Keratinocyte (primary cell): Measurements from ENCODE around the gene RRBP1. TPM values are rescaled to one million over a fixed set of nuclear protein-coding genes. Genes with fewer than 3 reads are reported as not detected.

Experiments
- DNase-seq: peaks from one replicate; pipeline ENCODE4 v3.0.0-alpha.2; 2011; ENCODE audit warnings: low read depth, missing footprints, low spot score
- FAIRE-seq: peaks from 2 replicates; lab custom pipeline; 2011; peaks lifted over from hg19 to GRCh38; lab: Jason Lieb, UNC
- H2AFZ ChIP-seq: 2 replicates; pipeline ENCODE4 v1.6.0; 2012; ENCODE audit warnings: low read length, control low read depth, inconsistent platforms; ENCODE audit not compliant: control insufficient read depth
- H3K27ac ChIP-seq: 2 replicates; pipeline ENCODE4 v1.5.1; 2011; ENCODE audit warnings: low read length; ENCODE audit not compliant: control insufficient read depth, insufficient read depth
- H3K27me3 ChIP-seq: 3 replicates; pipeline ENCODE4 v1.6.0; 2011; ENCODE audit warnings: low read length; ENCODE audit not compliant: control insufficient read depth, insufficient read depth; ENCODE audit errors: extremely low read depth
- H3K36me3 ChIP-seq, 2 experiments: 2 replicates in 1 of 2; 3 replicates in 1 of 2; pipeline ENCODE4 v1.5.1; 2011; ENCODE audit warnings: low read length in 2 of 2, mild to moderate bottlenecking in 1 of 2; ENCODE audit not compliant: control insufficient read depth in 2 of 2, insufficient read depth in 2 of 2; ENCODE audit errors: extremely low read depth in 1 of 2
- H3K4me1 ChIP-seq: 3 replicates; pipeline ENCODE4 v1.5.1; 2011; ENCODE audit warnings: low read length; ENCODE audit not compliant: control insufficient read depth, insufficient read depth; ENCODE audit errors: extremely low read depth
- H3K4me2 ChIP-seq: 3 replicates; pipeline ENCODE4 v1.6.0; 2011; ENCODE audit warnings: low read depth, low read length; ENCODE audit not compliant: control insufficient read depth, insufficient read depth; ENCODE audit errors: extremely low read depth
- H3K4me3 ChIP-seq, 3 experiments: fragments of 200-600 bp in 1 of 3; sonication (generic) in 1 of 3; 2 replicates in 2 of 3; 3 replicates in 1 of 3; pipeline ENCODE4 v1.5.1; 2011 to 2016; ENCODE audit warnings: low read length in 3 of 3, mild to moderate bottlenecking in 3 of 3, control low read depth in 2 of 3, inconsistent platforms in 1 of 3, low read depth in 1 of 3, mixed read lengths in 1 of 3, mixed run types in 1 of 3, moderate library complexity in 1 of 3; ENCODE audit not compliant: control insufficient read depth in 2 of 3, insufficient read depth in 2 of 3; ENCODE audit errors: extremely low read depth in 1 of 3
- H3K79me2 ChIP-seq: 2 replicates; pipeline ENCODE4 v1.6.0; 2012; ENCODE audit warnings: low read length; ENCODE audit not compliant: control insufficient read depth, insufficient read depth
- H3K9ac ChIP-seq: 3 replicates; pipeline ENCODE4 v1.6.0; 2011; ENCODE audit warnings: low read length; ENCODE audit not compliant: control insufficient read depth, insufficient read depth; ENCODE audit errors: extremely low read depth
- H3K9me1 ChIP-seq: 3 replicates; pipeline ENCODE4 v1.6.0; 2011; ENCODE audit warnings: low read length; ENCODE audit not compliant: control insufficient read depth, insufficient read depth; ENCODE audit errors: extremely low read depth
- H3K9me3 ChIP-seq: 2 replicates; pipeline ENCODE4 v1.5.1; 2012; ENCODE audit warnings: low read depth, low read length; ENCODE audit not compliant: control insufficient read depth
- H4K20me1 ChIP-seq: 3 replicates; pipeline ENCODE4 v1.6.0; 2011; ENCODE audit warnings: low read length; ENCODE audit not compliant: control insufficient read depth, insufficient read depth; ENCODE audit errors: extremely low read depth
- EZH2 ChIP-seq: IDR thresholded peaks from one replicate; pipeline ENCODE4 v1.6.1; 2012; ENCODE audit warnings: inconsistent platforms, mild to moderate bottlenecking, low read length, moderate library complexity
- dilution Hi-C: fragments of 300-500 bp; cut with MboI; formaldehyde crosslinking; loops from one replicate; pipeline ENCODE4 v1.7.0; 2020; ENCODE audit warnings: low sequenced_read_pairs; ENCODE audit not compliant: extremely low pct_ligation_motif_present
- polyA plus RNA-seq, 5 experiments: library from polyadenylated mRNA; depleted of rRNA in 3 of 5; stranded (reverse) in 3 of 5; stranded (forward) in 1 of 5; unstranded in 1 of 5; fragments of >200 nt; gene quantifications; 1 replicate in 1 of 5; 2 replicates in 3 of 5; 3 replicates in 1 of 5; pipeline versions ENCODE4 v1.2.1 to v1.2.3, GENCODE V29; 2011 to 2012; ENCODE audit warnings: missing spikeins in 2 of 5, low read depth in 1 of 5, low replicate concordance in 1 of 5
- TF ChIP-seq, protein P1 (sequence below), 3 experiments: IDR thresholded peaks in 1 of 3; conservative IDR thresholded peaks in 1 of 3; optimal IDR thresholded peaks in 1 of 3; 2 replicates in 2 of 3; 3 replicates in 1 of 3; pipeline versions ENCODE3 to v1.5.1; 2011; ENCODE audit warnings: low read length in 3 of 3, mild to moderate bottlenecking in 3 of 3, moderate library complexity in 2 of 3, control low read depth in 1 of 3, inconsistent platforms in 1 of 3; ENCODE audit not compliant: insufficient read depth in 2 of 3; ENCODE audit errors: extremely low read depth in 1 of 3

Gene RRBP1
- polyA plus RNA-seq, 1 donor (not counting 4 experiments of a cell fraction or from before 2014, with no cell fraction given): 43.9 TPM

GRCh38 chr20:17676378-17676759 is 5.7 kb downstream of the RRBP1 start:
- TF ChIP-seq, protein P1, sequence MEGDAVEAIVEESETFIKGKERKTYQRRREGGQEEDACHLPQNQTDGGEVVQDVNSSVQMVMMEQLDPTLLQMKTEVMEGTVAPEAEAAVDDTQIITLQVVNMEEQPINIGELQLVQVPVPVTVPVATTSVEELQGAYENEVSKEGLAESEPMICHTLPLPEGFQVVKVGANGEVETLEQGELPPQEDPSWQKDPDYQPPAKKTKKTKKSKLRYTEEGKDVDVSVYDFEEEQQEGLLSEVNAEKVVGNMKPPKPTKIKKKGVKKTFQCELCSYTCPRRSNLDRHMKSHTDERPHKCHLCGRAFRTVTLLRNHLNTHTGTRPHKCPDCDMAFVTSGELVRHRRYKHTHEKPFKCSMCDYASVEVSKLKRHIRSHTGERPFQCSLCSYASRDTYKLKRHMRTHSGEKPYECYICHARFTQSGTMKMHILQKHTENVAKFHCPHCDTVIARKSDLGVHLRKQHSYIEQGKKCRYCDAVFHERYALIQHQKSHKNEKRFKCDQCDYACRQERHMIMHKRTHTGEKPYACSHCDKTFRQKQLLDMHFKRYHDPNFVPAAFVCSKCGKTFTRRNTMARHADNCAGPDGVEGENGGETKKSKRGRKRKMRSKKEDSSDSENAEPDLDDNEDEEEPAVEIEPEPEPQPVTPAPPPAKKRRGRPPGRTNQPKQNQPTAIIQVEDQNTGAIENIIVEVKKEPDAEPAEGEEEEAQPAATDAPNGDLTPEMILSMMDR (optimal IDR thresholded peaks at IDR 0.05 in 1 of 3, IDR thresholded peaks at IDR 0.05 in 1 of 3, conservative IDR thresholded peaks at IDR 0.05 in 1 of 3; ENCODE audit: extremely low read depth in 1 of 3, insufficient read depth in 2 of 3, low read length in 3 of 3): no peak
- no peak for TF ChIP-seq EZH2
- Histone ChIP-seq H3K4me1 (peaks cover 12% of the 10 kb centered on the region), H3K4me2 (no peak overlapping the region), H3K9ac (no peak overlapping the region), H3K4me3 (no peak overlapping the region), H3K9me3 (no peaks in the 10 kb centered on the region), H3K27ac (no peak overlapping the region), H3K27me3 (no peaks in the 10 kb centered on the region), H2AFZ (no peak overlapping the region), H3K36me3 (peaks cover 13 to 29% of the 10 kb centered on the region in 2 experiments), H3K79me2 (peaks cover 95% of the 10 kb centered on the region), H4K20me1 (peaks cover 25% of the 10 kb centered on the region), H3K9me1 (no peaks in the 10 kb centered on the region)
- dilution Hi-C loops: no loop called here
- no peak for DNase-seq
- no peak for FAIRE-seq

DNA sequence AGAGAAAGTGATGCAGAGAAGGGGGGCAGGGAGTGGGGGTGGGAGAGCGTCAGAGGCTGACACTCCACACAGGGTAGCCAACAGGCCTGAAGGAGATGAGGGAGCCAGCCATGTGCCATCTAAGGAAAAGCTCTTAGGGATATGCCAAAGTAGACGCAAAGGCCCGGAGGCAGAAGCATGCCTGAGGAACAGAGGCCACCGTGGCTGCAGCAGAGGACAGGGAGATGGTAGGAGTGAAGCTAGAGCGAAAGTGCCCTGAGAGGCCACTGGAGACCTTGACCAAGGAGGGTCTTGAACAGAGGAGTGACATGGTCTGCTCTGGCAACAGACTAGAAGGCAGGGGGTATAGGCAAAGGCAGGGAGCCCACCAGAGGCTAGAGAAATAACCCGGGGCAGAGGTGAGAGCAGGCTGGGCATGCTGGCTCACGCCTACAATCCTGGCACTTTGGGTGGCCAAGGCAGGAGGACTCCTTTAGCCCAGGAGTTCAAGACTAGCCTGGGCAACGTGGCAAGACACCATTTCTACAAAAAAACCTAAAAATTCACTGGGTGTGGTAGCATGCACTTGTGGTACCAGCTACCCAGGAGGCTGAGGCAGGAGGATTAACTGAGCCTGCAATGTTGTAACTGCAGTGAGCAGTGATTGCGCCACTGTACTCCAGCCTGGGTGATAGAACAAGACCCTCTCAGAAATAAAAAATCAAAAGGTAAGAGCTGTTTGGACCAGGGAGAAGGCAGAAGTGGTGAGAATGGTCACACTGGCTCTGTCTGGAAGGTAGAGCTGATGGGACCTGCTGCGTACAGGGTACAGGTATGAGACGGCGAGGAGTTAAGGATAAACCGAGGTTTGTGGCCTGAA is 6.3 kb downstream of the RRBP1 start:
- no peak overlapping the region for H3K9ac ChIP-seq
- H3K9me1 ChIP-seq: no peaks in the 10 kb centered on the region
- H3K4me1 ChIP-seq: peaks cover 12% of the 10 kb centered on the region
- no peaks in the 10 kb centered on the region for H3K27me3 ChIP-seq
- no peaks in the 10 kb centered on the region for H3K9me3 ChIP-seq
- TF ChIP-seq, protein P1 (optimal IDR thresholded peaks at IDR 0.05 in 1 of 3, IDR thresholded peaks at IDR 0.05 in 1 of 3, conservative IDR thresholded peaks at IDR 0.05 in 1 of 3; ENCODE audit: extremely low read depth in 1 of 3, insufficient read depth in 2 of 3, low read length in 3 of 3): no peak
- no peak for TF ChIP-seq EZH2
- peaks cover 16 to 29% of the 10 kb centered on the region in 2 experiments for H3K36me3 ChIP-seq
- no peak overlapping the region for H3K4me2 ChIP-seq
- no peak overlapping the region for H2AFZ ChIP-seq
- H3K79me2 ChIP-seq: peaks cover 98% of the 10 kb centered on the region
- no peak for DNase-seq
- no peak overlapping the region for H3K27ac ChIP-seq
- no peak overlapping the region for H3K4me3 ChIP-seq
- no peak for FAIRE-seq
- dilution Hi-C loops: no loop called here
- H4K20me1 ChIP-seq: peaks cover 25% of the 10 kb centered on the region
